HepG2 (cell line): ENCODE results near the gene GPBP1. TPM values are rescaled to one million over a fixed set of nuclear protein-coding genes. Genes with fewer than 3 reads are reported as not detected.
A peak's percentile ranks its signal among the peaks of the same experiment; 100 is the strongest.

Experiments
- GZF1 ChIP-seq: sonication (generic); formaldehyde crosslinking; IDR thresholded peaks from 2 replicates; pipeline ENCODE4 v1.5.1; 2020; ENCODE audit warnings: mild to moderate bottlenecking, missing genetic modification reagents
- KLF16 ChIP-seq, 2 experiments: sonication (generic) in 1 of 2; formaldehyde crosslinking in 1 of 2; IDR thresholded peaks; 2 replicates each; pipeline versions ENCODE4 v1.6.1 to v1.8.0; 2016 to 2023; ENCODE audit warnings: missing genetic modification reagents in 2 of 2, missing compliant biosample characterization in 1 of 2
- NCOA2 ChIP-seq: sonication (generic); formaldehyde crosslinking; IDR thresholded peaks from 2 replicates; pipeline ENCODE4 v1.8.0; 2022; ENCODE audit warnings: inconsistent platforms
- NFE2L2 ChIP-seq: fragments of 150-350 bp; IDR thresholded peaks from 2 replicates; pipeline ENCODE4 v1.6.1; 2014; ENCODE audit warnings: low read length
- SIN3A ChIP-seq: IDR thresholded peaks from 2 replicates; pipeline ENCODE4 v1.6.1; 2011; ENCODE audit warnings: low read depth, mild to moderate bottlenecking, control low read depth, low read length, borderline replicate concordance
- SOX6 ChIP-seq, 2 experiments: fragments of 450-650 bp in 1 of 2; sonication (generic) in 1 of 2; formaldehyde crosslinking in 1 of 2; IDR thresholded peaks; 2 replicates each; pipeline versions ENCODE4 v1.4.0 to v1.6.1; 2017 to 2020; ENCODE audit warnings: antibody characterized with exemption in 1 of 2, mild to moderate bottlenecking in 1 of 2, missing genetic modification reagents in 1 of 2
- ZBTB20 ChIP-seq: sonication (generic); formaldehyde crosslinking; IDR thresholded peaks from 2 replicates; pipeline ENCODE4 v1.8.1; 2023; ENCODE audit warnings: missing genetic modification reagents, low read depth, mild to moderate bottlenecking, borderline replicate concordance
- ZFP36L2 ChIP-seq: sonication (generic); formaldehyde crosslinking; IDR thresholded peaks from 2 replicates; pipeline ENCODE4 v1.4.0; 2020; ENCODE audit warnings: missing genetic modification reagents
- ZNF34 ChIP-seq: sonication (generic); formaldehyde crosslinking; IDR thresholded peaks from 2 replicates; pipeline ENCODE4 v1.4.0; 2020; ENCODE audit warnings: mild to moderate bottlenecking, missing genetic modification reagents, borderline replicate concordance
- ZNF383 ChIP-seq: sonication (generic); formaldehyde crosslinking; IDR thresholded peaks from 2 replicates; pipeline ENCODE4 v1.4.0; 2020; ENCODE audit warnings: missing genetic modification reagents, mild to moderate bottlenecking, borderline replicate concordance
- ZNF484 ChIP-seq: sonication (generic); formaldehyde crosslinking; IDR thresholded peaks from 2 replicates; pipeline ENCODE4 v1.5.1; 2020; ENCODE audit warnings: mild to moderate bottlenecking, low read depth, missing genetic modification reagents, borderline replicate concordance
- ZNF552 ChIP-seq: sonication (generic); formaldehyde crosslinking; IDR thresholded peaks from 2 replicates; pipeline ENCODE4 v1.9.0; 2022; ENCODE audit warnings: missing genetic modification reagents, mild to moderate bottlenecking, borderline replicate concordance
- ZNF776 ChIP-seq: sonication (generic); formaldehyde crosslinking; IDR thresholded peaks from 2 replicates; pipeline ENCODE4 v1.4.0; 2020; ENCODE audit warnings: mild to moderate bottlenecking, missing genetic modification reagents
- ZNF790 ChIP-seq: sonication (generic); formaldehyde crosslinking; IDR thresholded peaks from 2 replicates; pipeline ENCODE4 v1.8.0; 2022; ENCODE audit warnings: missing genetic modification reagents, mild to moderate bottlenecking, borderline replicate concordance
- polyA plus RNA-seq, 8 experiments: library from polyadenylated mRNA; depleted of rRNA in 3 of 8; stranded (reverse) in 7 of 8; unstranded in 1 of 8; fragments of >200 nt; fragmentation: Illumina TruSeq in 4 of 8; extraction: Trizol in 4 of 8; gene quantifications; 2 replicates each; pipeline versions ENCODE4 v1.2.1 to v1.2.3, GENCODE V29; 2011 to 2016; ENCODE audit warnings: low read depth in 4 of 8, missing spikeins in 1 of 8, mixed read lengths in 1 of 8; ENCODE audit not compliant: insufficient read depth in 1 of 8
- total RNA-seq, 5 experiments: library from RNA; depleted of rRNA; stranded (reverse); fragments of >200 nt; fragmentation: Illumina TruSeq; extraction: Trizol; gene quantifications; 2 replicates each; pipeline ENCODE4 v1.2.3, GENCODE V29; 2016; ENCODE audit warnings: low read depth in 1 of 5
- TF ChIP-seq, protein P1 (sequence below): sonication (generic); formaldehyde crosslinking; IDR thresholded peaks from 2 replicates; pipeline ENCODE4 v1.4.0; 2020; ENCODE audit warnings: missing genetic modification reagents, borderline replicate concordance
- TF ChIP-seq, protein P2 (sequence below), 2 experiments: sonication (generic) in 1 of 2; formaldehyde crosslinking in 1 of 2; IDR thresholded peaks; 2 replicates each; pipeline versions ENCODE4 v1.5.1 to v1.6.1; 2011 to 2020; ENCODE audit warnings: borderline replicate concordance in 1 of 2, low read depth in 1 of 2, low read length in 1 of 2, mild to moderate bottlenecking in 1 of 2, missing genetic modification reagents in 1 of 2, moderate library complexity in 1 of 2
- TF ChIP-seq, protein P3 (sequence below): sonication (generic); formaldehyde crosslinking; IDR thresholded peaks from 2 replicates; pipeline ENCODE4 v1.8.0; 2022; ENCODE audit warnings: mild to moderate bottlenecking, missing genetic modification reagents, moderate library complexity
- TF ChIP-seq, protein P4 (sequence below): sonication (generic); formaldehyde crosslinking; IDR thresholded peaks from 2 replicates; pipeline ENCODE4 v1.8.0; 2022; ENCODE audit warnings: missing genetic modification reagents, mild to moderate bottlenecking, moderate library complexity, borderline replicate concordance

Gene GPBP1
- total and polyA plus RNA-seq, 2 of the 13 experiments (the other 11 are each of a cell fraction or from before 2014, with no cell fraction given): 27.1 to 72.2 TPM

DNA sequence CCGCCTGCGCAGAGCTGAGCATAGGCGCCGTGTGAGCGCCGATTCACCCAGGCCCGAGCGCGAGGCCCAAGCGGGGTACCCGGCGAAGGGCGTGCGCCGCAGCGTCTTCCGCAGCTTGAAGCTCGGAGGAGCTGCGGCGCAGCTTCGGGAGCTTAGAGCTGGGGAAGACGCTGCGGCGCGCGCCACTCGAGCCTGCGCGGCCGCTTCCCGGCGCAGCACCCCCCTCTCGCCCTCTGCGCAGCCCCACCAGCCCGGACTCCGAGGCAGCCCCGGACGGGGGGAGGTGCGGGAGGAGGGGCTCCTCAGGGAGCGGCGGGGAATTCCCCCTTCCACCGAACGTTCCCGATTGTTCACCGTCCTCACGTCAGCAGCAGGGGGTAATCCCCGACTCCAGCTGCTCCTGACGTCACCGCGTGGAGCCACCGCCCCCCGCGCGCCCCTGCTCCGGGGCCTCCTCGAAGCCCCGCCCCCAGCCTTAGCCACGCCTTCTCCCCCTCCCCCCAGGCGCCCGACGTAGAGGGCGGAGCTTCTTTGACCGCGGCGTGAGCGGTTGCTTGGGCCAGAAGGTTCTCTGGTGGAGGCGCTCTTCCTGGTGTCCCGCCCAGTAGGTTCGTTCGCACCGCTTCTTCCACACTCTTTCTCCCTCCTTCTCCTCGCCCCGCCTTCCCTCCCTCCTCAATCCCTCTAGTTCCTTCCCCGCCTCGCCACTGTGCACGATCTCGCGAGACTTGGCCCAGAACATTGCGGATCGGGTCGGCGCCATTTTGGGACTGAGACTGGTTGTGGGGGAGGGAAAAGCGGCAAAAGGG is at the start of gene GPBP1 (continued):
- TF ChIP-seq, protein P1, sequence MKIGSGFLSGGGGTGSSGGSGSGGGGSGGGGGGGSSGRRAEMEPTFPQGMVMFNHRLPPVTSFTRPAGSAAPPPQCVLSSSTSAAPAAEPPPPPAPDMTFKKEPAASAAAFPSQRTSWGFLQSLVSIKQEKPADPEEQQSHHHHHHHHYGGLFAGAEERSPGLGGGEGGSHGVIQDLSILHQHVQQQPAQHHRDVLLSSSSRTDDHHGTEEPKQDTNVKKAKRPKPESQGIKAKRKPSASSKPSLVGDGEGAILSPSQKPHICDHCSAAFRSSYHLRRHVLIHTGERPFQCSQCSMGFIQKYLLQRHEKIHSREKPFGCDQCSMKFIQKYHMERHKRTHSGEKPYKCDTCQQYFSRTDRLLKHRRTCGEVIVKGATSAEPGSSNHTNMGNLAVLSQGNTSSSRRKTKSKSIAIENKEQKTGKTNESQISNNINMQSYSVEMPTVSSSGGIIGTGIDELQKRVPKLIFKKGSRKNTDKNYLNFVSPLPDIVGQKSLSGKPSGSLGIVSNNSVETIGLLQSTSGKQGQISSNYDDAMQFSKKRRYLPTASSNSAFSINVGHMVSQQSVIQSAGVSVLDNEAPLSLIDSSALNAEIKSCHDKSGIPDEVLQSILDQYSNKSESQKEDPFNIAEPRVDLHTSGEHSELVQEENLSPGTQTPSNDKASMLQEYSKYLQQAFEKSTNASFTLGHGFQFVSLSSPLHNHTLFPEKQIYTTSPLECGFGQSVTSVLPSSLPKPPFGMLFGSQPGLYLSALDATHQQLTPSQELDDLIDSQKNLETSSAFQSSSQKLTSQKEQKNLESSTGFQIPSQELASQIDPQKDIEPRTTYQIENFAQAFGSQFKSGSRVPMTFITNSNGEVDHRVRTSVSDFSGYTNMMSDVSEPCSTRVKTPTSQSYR (CRISPR knock-in tag): peak; percentile 89
- peak in 1 of 2 experiments; percentile 70; a peak in 2 of 4 replicates for TF ChIP-seq KLF16 (CRISPR knock-in tag; IDR thresholded peaks at IDR 0.05)
- TF ChIP-seq, protein P2, sequence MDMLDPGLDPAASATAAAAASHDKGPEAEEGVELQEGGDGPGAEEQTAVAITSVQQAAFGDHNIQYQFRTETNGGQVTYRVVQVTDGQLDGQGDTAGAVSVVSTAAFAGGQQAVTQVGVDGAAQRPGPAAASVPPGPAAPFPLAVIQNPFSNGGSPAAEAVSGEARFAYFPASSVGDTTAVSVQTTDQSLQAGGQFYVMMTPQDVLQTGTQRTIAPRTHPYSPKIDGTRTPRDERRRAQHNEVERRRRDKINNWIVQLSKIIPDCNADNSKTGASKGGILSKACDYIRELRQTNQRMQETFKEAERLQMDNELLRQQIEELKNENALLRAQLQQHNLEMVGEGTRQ (IDR thresholded peaks at IDR 0.05; ENCODE audit: low read depth, low read length): no peak
- TF ChIP-seq, protein P2 (CRISPR knock-in tag; IDR thresholded peaks at IDR 0.05; ENCODE audit: borderline replicate concordance): no peak
- TF ChIP-seq, protein P3, sequence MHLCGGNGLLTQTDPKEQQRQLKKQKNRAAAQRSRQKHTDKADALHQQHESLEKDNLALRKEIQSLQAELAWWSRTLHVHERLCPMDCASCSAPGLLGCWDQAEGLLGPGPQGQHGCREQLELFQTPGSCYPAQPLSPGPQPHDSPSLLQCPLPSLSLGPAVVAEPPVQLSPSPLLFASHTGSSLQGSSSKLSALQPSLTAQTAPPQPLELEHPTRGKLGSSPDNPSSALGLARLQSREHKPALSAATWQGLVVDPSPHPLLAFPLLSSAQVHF (CRISPR knock-in tag): no peak
- no peak; the same call in 1 of the 2 replicates for TF ChIP-seq ZBTB20 (CRISPR knock-in tag)
- TF ChIP-seq SOX6 (IDR thresholded peaks at IDR 0.05): no peak
- TF ChIP-seq SOX6 (CRISPR knock-in tag; IDR thresholded peaks at IDR 0.05): peak; percentile 83
- TF ChIP-seq ZNF34: peak; percentile 86; the same call in 1 of the 2 replicates
- TF ChIP-seq, protein P4, sequence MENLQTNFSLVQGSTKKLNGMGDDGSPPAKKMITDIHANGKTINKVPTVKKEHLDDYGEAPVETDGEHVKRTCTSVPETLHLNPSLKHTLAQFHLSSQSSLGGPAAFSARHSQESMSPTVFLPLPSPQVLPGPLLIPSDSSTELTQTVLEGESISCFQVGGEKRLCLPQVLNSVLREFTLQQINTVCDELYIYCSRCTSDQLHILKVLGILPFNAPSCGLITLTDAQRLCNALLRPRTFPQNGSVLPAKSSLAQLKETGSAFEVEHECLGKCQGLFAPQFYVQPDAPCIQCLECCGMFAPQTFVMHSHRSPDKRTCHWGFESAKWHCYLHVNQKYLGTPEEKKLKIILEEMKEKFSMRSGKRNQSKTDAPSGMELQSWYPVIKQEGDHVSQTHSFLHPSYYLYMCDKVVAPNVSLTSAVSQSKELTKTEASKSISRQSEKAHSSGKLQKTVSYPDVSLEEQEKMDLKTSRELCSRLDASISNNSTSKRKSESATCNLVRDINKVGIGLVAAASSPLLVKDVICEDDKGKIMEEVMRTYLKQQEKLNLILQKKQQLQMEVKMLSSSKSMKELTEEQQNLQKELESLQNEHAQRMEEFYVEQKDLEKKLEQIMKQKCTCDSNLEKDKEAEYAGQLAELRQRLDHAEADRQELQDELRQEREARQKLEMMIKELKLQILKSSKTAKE (CRISPR knock-in tag): 0 out of 2 replicates have a peak, but pooled peaks have one; percentile 45
- no peak for TF ChIP-seq ZFP36L2 (CRISPR knock-in tag)
- TF ChIP-seq ZNF383: no peak
- 0 out of 2 replicates have a peak, but pooled peaks have one; percentile 16 for TF ChIP-seq NCOA2
- TF ChIP-seq ZNF552 (CRISPR knock-in tag): no peak
- TF ChIP-seq ZNF790: no peak
- TF ChIP-seq SIN3A: peak; percentile 79; the same call in 1 of the 2 replicates
- peak; percentile 33; the same call in 1 of the 2 replicates for TF ChIP-seq ZNF776 (CRISPR knock-in tag)
- TF ChIP-seq NFE2L2: no peak
- no peak for TF ChIP-seq GZF1
- TF ChIP-seq ZNF484 (CRISPR knock-in tag): no peak
